MG63 (cell line): Measurements from ENCODE around the gene EIF3K. TPM values are rescaled to one million over a fixed set of nuclear protein-coding genes. Genes with fewer than 3 reads are reported as not detected.
A peak's percentile ranks its signal among the peaks of the same experiment; 100 is the strongest.

ENCODE experiments used
- DNase-seq: peaks from one replicate; pipeline ENCODE4 v3.0.0-alpha.2; 2020
- H3K27me3 ChIP-seq: fragments of 250-450 bp; sonication (Bioruptor Pico); 2 replicates; pipeline ENCODE4 v1.5.1; 2020; ENCODE audit warnings: mild to moderate bottlenecking, moderate library complexity
- H3K36me3 ChIP-seq: fragments of 250-450 bp; sonication (Bioruptor Pico); 2 replicates; pipeline ENCODE4 v1.5.1; 2020; ENCODE audit warnings: mild to moderate bottlenecking, moderate library complexity
- H3K4me3 ChIP-seq: fragments of 250-450 bp; sonication (Bioruptor Pico); 2 replicates; pipeline ENCODE4 v1.5.1; 2020; ENCODE audit warnings: mild to moderate bottlenecking, moderate library complexity
- H3K9me3 ChIP-seq: fragments of 250-450 bp; sonication (Bioruptor Pico); 2 replicates; pipeline ENCODE4 v1.5.1; 2020; ENCODE audit warnings: mild to moderate bottlenecking, moderate library complexity
- total RNA-seq: library from RNA; depleted of rRNA; stranded (reverse); fragments of >200 nt; shearing (Covaris generic); gene quantifications from 2 replicates; pipeline ENCODE4 v1.2.3, GENCODE V29; 2014; ENCODE audit warnings: low replicate concordance

EIF3K gene
- total RNA-seq, 1 experiment from 2014 or later, result 669 TPM

DNA sequence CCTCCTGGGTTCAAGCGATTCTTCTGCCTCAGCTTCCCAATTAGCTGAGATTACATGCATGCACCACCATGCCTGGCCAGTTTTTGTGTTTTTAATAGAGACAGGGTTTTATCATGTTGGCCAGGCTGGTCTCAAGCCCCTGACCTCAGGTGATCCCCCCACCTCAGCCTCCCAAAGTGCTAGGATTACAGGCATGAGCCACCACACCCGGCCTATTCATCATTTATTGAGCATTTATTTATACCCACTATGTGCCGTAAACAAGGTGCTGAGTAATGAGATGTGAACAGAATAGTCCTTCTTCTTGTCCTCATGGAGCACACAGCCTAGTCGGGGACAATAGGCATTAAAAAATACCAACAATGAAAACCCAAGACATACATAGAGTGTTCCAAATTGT, 54.0 kb downstream of the EIF3K start:
- no peak for DNase-seq
- Histone ChIP-seq H3K4me3 (no peak overlapping the region), H3K27me3 (no peaks in the 10 kb centered on the region), H3K36me3 (peaks cover 86% of the 10 kb centered on the region), H3K9me3 (no peaks in the 10 kb centered on the region)

DNA sequence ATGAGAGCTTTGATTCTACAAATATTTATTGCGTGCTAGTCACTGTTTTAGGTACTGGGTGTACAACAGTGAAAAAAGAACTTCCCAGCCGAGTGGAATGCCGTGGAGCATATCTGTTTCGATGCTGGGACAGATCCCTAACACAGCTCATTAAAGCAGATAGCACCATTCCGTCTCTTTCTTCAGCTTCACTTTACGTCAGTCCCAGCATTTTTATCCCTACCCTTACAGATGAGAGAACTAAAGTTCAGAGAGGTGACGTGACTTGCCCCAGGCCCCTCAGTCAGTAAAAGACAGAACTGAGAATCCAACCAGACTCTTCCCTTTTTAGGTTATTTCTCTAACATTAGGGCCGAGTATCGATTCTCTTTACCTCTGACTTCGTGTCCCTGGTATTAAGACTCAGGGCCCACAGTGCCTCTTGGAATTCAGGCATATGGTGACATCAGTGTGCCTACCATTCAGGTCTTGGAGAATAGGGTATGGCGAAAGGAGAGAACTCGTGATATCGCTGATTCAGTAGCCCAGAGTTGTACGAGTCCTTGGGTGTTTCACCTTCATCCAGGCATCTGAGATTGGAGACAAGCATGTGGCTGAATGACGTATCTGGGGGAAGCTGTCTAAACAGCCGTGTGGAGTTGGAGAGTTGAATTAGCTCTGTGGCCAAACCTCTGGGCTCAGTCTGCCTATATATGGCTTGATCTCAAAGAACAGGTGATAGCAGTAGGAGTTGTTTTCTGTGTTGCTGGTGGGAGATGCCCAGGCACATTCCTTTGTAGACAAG, 55.6 kb downstream of the EIF3K start:
- DNase-seq, result no peak

DNA sequence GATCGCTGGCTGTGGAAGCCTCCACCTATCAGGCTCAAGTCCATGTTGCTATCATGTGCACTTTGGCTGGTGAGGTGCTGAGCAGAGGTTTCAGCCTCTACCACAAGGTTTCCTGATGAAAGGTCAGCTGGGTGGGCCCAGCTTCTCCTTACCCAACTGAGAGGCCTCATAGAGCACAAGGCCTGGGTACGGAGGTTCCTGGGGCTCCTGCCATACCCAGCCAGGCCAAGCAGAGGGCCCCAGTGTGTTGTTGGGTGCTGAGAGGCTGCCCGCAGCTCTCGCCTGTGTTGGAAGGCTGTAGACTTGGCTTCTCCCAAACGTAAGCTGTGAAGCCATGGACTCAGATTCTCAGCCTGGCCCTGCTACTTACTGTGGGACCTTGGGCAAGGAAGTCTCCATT, 56.6 kb downstream of the EIF3K start:
- no peak overlapping the region for H3K4me3 ChIP-seq
- H3K9me3 ChIP-seq, result no peaks in the 10 kb centered on the region
- DNase-seq, result no peak
- peaks cover 86% of the 10 kb centered on the region for H3K36me3 ChIP-seq
- no peaks in the 10 kb centered on the region for H3K27me3 ChIP-seq

More for the DNA sequence above, 55.6 kb downstream of the EIF3K start:
- Histone ChIP-seq H3K9me3 (no peaks in the 10 kb centered on the region), H3K36me3 (peaks cover 86% of the 10 kb centered on the region), H3K4me3 (no peak overlapping the region), H3K27me3 (no peaks in the 10 kb centered on the region)

DNA sequence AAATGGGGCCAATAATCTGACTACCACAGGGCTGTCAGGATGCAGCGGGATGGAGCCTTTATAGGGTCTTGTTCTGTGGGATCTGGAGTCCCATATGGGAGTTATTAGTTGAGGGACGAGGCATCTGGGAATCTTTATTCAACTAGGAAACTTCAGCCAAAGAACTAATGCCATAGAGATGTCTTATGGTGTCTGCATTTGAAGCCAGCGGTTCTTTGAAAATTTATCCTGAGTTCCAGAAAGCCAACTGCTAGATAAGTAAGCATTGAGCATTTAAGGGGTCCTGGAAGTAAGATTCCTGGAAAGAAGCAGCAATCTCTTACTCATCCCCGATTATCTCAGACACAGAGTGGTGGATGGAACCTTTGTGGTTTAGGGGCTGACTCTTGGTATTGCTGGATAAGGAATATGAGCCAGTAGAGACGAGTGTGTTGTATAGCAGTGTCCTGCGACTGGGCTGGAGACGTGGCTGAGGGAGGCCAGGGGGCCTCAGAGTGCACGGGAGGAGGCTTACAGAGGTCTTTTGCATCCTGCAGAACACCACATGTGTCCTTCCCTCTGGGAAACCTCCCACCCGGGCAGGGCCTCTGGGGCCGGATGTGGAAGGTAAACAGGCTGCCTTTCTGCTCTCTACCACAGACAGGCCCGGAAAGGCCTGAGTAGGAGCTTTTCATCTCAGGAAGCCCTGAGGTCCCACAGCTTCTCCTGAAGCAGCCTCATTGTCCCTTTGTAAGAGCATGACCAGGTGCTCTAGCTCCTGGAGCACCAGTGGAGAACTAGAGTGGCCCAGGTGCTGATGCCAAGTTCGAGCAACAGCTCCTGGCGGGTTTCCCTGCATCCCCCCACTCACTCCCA, 57.3 kb downstream of the EIF3K start:
- no peak overlapping the region for H3K4me3 ChIP-seq
- no peaks in the 10 kb centered on the region for H3K9me3 ChIP-seq
- no peak for DNase-seq
- H3K36me3 ChIP-seq, result peaks cover 86% of the 10 kb centered on the region
- H3K27me3 ChIP-seq, result no peaks in the 10 kb centered on the region

DNA sequence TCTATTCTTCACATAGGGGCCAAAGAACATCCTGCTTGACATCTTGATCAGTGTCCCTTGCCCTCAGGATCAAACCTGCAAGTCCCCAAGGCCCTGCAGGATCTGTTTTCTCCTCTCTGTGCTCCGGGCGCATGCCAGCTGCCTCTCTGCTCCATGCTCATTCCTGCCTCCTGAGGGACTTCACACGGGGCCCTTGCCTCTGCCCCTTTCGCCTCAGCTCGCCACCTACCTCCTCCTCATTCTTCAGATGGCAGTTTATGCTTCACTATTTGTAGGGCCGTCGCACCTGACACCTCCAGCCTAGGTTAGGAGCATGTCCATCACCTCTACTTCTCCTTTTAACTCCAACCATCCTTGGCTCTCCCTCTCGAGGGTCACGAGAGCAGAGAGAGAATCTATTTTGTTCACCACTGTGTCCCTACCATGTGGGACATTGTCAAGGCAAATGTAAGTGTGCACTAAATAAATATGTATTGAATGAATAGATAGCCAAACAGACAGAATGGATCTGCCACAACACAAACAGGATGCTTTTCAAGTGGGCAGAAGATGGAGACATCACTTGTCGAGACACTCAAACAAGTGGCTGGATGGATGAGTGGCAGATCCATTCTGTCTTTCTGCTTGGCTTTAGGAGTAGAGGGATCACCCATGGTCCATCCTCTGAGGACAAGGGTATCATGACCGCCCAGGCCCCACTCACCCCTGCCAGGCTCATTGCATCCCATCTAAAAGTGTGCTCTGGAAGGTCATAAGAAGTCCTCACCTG, 58.1 kb downstream of the EIF3K start:
- no peaks in the 10 kb centered on the region for H3K27me3 ChIP-seq
- H3K9me3 ChIP-seq, result no peaks in the 10 kb centered on the region
- no peak overlapping the region for H3K4me3 ChIP-seq
- DNase-seq, result no peak
- peaks cover 88% of the 10 kb centered on the region for H3K36me3 ChIP-seq

DNA sequence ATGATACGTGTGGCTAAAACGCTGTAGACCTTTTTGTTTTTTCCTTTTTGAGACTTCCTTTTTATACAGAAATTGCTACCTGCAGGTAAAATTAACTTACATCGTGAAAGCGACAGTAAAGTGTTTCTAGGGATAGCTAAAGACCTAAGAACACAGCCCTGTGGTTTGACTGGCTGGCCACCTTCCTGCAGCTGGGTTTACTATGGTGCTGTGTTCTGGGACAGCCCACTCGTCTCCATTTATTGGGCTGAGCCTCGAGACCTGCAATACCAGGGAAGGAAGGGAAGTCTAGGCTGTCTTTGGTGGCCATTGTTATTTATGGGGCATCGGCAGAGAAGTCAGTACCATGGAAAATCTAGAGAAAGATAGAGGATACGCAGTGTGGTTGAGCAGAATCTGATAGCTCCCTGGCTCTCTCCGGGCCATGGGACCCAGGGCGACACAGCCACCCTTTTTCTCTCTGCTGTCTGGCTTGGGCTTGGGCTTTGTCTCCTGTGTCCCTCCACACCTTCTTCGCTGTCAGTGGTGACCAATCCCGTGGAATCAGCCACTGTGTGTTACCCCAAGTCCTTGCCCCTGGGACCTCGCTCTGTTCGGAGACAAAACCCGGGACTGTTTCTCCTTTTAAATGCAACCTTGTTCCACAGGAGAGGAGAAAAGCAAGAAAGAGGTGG, 59.4 kb downstream of the EIF3K start:
- H3K27me3 ChIP-seq, result no peaks in the 10 kb centered on the region
- no peak overlapping the region for H3K4me3 ChIP-seq
- DNase-seq, result no peak
- H3K36me3 ChIP-seq, result peaks cover 89% of the 10 kb centered on the region
- no peaks in the 10 kb centered on the region for H3K9me3 ChIP-seq

DNA sequence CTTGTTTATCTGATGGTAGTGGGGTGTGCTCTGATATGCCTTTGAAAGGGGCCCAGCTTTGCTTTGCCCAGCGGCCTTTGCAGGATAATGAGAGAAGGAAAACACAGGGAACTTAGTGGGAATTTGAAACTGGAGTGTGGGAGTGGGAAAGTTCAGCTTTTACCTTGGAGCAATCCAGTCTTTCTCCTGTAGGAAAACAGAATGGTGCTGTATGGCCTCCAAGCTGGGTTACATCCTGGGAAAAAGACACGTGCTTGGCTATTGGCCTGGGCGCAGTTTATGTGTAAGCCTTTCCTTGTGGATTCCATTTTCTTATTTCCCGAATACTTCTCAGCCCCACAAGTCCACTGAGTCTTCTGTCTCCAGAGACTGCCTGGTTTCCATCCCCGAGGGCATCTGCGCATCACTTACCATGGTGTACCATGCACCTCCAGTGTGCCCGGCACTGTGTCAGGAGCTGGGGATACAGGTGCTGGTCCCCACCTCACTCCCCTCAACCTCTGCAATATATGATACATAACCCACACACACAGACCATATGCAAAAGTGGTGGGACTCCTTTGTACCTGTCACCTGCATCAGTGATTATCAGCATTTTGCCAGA, 60.0 kb downstream of the EIF3K start:
- H3K9me3 ChIP-seq, result no peaks in the 10 kb centered on the region
- H3K27me3 ChIP-seq, result no peaks in the 10 kb centered on the region
- H3K36me3 ChIP-seq, result peaks cover 86% of the 10 kb centered on the region
- no peak overlapping the region for H3K4me3 ChIP-seq
- DNase-seq, result no peak

DNA sequence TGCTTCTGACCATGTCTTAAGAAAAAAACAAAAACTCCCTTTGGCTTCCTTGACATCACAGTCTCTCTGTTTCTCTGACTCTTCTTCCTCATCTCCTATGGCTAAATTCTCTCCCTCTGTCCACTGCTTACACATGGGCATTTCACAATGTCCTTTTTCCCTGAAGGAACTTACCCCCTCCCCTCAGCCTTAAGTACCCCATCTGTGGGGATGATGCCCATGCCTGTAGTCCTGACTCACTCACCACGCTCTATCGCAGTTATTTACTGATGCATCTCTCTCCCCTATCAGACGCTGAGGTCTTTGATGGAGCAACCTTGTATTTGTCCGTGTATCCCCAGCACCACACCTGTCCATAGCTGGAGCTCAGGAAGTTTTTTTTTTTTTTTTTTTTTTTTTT, 60.9 kb downstream of the EIF3K start:
- no peak overlapping the region for H3K4me3 ChIP-seq
- H3K9me3 ChIP-seq, result no peaks in the 10 kb centered on the region
- no peaks in the 10 kb centered on the region for H3K27me3 ChIP-seq
- H3K36me3 ChIP-seq, result peaks cover 78% of the 10 kb centered on the region
- no peak for DNase-seq

DNA sequence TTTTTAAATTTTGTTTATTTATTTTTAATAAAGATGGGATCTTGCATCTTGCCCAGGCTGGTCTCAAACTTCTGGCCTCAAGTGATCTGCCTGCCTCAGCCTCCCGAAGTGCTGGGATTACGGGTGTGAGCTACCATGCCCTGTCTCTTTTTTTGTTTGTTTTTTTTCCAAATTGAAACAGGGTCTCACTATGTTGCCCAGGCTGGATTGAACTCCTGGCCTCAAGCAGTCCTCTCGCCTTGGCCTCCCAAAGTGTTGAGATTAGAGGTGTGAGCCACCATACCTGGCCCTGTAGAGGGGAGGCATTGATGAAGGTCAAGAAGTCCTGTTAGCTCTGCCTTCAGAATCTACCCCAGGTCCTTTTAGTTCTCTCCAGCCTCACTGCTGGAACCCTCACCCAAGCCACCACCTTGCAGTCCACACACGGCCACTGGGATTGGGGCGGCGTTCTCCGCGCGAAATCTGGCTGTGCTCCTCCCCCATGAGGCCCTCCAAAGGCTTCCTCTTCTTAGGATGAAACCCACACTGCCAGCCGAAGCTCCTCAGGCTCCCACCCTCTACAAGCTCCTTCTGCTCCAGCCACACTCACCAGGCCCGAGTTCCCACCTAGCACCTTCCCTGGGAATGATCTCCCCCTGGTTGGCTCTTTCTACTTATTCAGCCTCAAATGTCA, 63.3 kb downstream of the EIF3K start:
- no peaks in the 10 kb centered on the region for H3K9me3 ChIP-seq
- no peak for DNase-seq

DNA sequence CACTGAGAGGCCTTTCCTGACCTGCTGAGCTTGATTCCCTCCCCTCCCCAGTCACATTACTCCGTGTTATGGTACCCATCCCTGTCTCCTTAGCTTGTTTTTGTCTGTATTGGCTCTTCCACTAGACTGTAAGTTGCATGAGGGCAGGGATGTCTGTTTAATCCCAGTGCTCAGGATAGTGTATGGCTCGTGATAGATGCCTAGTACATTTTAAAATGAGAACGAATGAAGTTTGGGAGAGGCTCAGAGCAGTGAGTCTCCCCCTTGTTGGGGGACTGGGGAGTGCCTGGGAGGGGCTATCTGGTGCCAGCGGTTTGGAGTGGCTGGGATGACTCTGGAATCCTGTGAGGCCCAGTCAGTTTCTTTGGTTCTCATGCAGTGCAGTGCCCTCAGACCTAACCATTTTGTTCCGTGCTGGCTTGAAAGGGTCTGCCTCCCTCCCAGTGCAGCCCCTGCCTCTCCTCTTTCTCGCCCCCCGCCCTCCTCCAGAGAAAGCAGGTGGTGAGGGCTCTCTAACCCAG, 63.9 kb downstream of the EIF3K start:
- Histone ChIP-seq H3K36me3 (peaks cover 76% of the 10 kb centered on the region), H3K27me3 (no peaks in the 10 kb centered on the region), H3K9me3 (no peaks in the 10 kb centered on the region), H3K4me3 (no peak overlapping the region)
- DNase-seq, result no peak

More for the DNA sequence above, 63.3 kb downstream of the EIF3K start:
- peaks cover 76% of the 10 kb centered on the region for H3K36me3 ChIP-seq
- H3K27me3 ChIP-seq, result no peaks in the 10 kb centered on the region
- H3K4me3 ChIP-seq, result no peak overlapping the region

DNA sequence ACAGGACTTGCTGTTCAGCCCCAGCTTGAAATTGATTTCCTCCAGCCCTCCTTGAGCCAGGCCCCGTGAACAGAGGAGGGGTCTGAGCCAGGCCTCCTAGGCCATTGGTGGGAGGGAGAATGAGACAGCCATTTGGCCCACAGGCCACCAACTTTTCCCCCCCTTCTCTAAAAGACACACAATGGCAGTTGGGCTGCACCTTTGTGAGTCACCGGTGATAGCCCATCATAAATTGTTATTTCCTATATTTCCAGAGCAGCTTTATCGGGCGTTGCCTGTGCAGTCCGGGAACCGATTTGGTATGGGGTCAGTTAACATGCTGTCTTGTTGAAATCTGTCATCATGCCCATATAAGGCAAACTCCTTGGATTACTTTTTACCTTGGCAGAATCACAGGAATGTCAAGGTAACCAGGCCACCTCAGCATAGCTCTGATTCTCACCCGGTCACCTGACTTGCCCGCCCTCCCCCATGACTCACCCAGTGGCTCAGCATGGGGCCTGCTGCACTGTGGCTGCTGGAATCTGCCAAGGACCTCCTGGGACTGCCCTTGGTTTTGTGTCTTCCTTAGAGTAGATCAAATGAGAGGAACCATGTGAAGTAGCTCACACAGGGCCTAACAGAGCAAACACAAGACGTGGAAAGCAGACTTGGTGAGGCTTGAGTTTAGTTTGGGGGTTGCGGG, 64.5 kb downstream of the EIF3K start:
- Histone ChIP-seq H3K9me3 (no peaks in the 10 kb centered on the region), H3K36me3 (peaks cover 71% of the 10 kb centered on the region), H3K27me3 (no peaks in the 10 kb centered on the region), H3K4me3 (0 out of 2 replicates have a peak overlapping the region, but pooled peaks have one; percentile 5)
- DNase-seq, result peak; percentile 98

DNA sequence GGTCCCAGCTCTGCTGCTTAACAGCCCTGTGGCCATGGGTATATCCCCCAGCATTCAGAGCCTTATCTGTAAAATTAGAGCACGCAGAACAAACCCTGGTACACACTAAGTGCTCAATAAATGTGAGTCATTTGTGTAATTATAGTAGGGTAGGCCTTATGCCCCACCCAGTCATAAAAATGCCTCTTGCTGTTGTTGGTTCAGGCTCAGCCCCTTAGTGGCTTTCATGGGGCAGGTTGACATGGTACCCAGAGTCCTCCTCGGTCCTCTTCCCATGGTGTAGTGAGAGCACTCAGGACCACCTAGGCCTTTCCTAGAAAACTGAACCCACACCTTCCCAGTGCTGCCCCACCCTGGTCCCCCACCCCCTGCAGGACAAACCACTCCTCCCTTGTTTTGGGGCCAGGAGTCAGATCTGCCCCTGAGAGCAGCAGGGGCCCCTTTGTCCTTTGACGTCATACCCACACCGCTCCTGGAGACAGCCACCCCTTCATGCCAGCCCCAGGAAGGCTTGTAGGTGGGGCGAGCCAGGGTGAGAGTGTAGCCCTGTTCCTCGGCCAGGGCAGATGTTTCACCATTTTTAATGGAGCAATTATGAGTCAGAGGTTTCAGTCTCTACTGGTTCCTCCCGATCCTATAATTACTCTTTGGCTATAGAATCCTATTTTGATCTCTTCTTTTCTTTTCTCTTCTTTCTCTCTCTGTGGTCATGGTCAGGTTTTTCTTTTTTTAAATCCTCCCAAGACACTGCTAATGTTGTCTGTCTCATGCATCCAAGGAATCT, 65.3 kb downstream of the EIF3K start:
- Histone ChIP-seq H3K27me3 (no peaks in the 10 kb centered on the region), H3K4me3 (peak overlapping the region; percentile 13), H3K36me3 (peaks cover 71% of the 10 kb centered on the region), H3K9me3 (no peaks in the 10 kb centered on the region)
- peak; percentile 99 for DNase-seq

DNA sequence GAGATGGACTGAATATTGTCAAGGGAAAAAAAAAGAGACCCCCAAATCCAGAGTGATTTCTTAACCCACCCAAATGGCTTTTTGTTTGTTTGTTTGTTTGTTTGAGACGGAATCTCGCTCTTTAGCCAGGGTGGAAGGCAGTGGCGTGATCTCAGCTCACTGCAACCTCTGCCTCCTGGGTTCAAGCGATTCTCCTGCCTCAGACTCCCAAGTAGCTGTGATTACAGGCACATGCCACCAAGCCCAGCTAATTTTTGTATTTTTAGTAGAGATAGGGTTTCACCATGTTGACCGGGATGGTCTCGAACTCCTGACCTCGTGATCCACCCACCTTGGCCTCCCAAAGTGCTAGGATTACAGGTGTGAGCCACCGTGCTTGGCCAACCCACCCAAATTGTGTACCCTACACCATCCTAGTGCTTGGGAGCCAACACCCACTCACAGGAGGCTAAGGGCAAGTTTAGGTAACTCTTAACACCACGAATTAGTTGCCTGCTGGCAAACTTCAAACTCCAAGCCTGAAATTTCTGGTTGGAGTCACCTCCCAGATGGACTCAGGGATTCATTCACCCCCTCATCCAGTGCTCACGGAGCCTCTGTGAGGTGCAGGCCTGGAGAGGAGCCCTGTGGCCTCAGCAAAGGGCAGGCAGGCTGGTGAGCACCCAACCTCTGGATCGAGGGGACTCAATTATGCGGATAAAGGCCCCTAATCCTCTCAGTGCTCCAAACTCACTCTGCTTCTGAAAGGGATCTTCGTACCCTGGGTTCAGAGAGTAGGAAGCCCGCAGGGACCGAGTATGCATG, 66.1 kb downstream of the EIF3K start:
- Histone ChIP-seq H3K9me3 (no peaks in the 10 kb centered on the region), H3K4me3 (peak overlapping the region; percentile 13), H3K27me3 (no peaks in the 10 kb centered on the region), H3K36me3 (peaks cover 70% of the 10 kb centered on the region)
- no peak for DNase-seq
